HG03354 (cell line): ENCODE measurements around the gene SSTR5.
"Not testable (repeated sequence)": the region's sequence is repeated elsewhere in the genome, so short reads cannot be mapped to it uniquely, and the experiment has no call there.

Experiments used
- ATAC-seq: cut with Tn5 transposase; IDR thresholded peaks from one replicate; pipeline ENCODE4 v1.9.1; 2021; ENCODE audit warnings: mild to moderate bottlenecking; ENCODE audit not compliant: unreplicated experiment, poor library complexity, severe bottlenecking

The SSTR5 gene

GRCh38 chr16:1084971-1085370, 12.4 kb downstream of the SSTR5 start:
- no peak for ATAC-seq

- not testable (repeated sequence) for ATAC-seq
Measured at GRCh38 chr16:1086443-1086842, 13.9 kb downstream of the SSTR5 start.

GRCh38 chr16:1088295-1089170, 16.0 kb downstream of the SSTR5 start:
- no peak for ATAC-seq

GRCh38 chr16:1089439-1089821, 16.9 kb downstream of the SSTR5 start:
- no peak for ATAC-seq

- no peak for ATAC-seq
Measured at GRCh38 chr16:1089822-1090619, 17.5 kb downstream of the SSTR5 start.

GRCh38 chr16:1090620-1091587, 18.4 kb downstream of the SSTR5 start:
- ATAC-seq = no peak

GRCh38 chr16:1091992-1092552, 19.5 kb downstream of the SSTR5 start:
- ATAC-seq = no peak

GRCh38 chr16:1092685-1093283, 20.2 kb downstream of the SSTR5 start:
- ATAC-seq = not testable (repeated sequence)

- ATAC-seq = no peak
Measured at GRCh38 chr16:1093284-1094123, 21.0 kb downstream of the SSTR5 start.

GRCh38 chr16:1094124-1094479, 21.6 kb downstream of the SSTR5 start:
- ATAC-seq = no peak

GRCh38 chr16:1094601-1095449, 22.3 kb downstream of the SSTR5 start:
- ATAC-seq = no peak

GRCh38 chr16:1095450-1096168, 23.1 kb downstream of the SSTR5 start:
- no peak for ATAC-seq

- ATAC-seq = no peak
Measured at GRCh38 chr16:1096169-1097082, 23.9 kb downstream of the SSTR5 start, which contains the start of gene C1QTNF8. C1QTNF8 (minus strand) TSS chr16:1096244; CDS start chr16:1094922, 1,322 bp downstream.

- ATAC-seq = no peak
Measured at GRCh38 chr16:1097156-1097555, 24.6 kb downstream of the SSTR5 start.

GRCh38 chr16:1097800-1098199, 25.3 kb downstream of the SSTR5 start:
- no peak for ATAC-seq
